WTC11 (cell line): ENCODE data around the gene PAIP1.

Experiments
- CTCF ChIP-seq: fragments of 200-600 bp; IDR thresholded peaks from 2 replicates; pipeline ENCODE4 v1.8.0; 2022; ENCODE audit warnings: antibody characterized with exemption
- JUN ChIP-seq: sonication (generic); formaldehyde crosslinking; IDR thresholded peaks from 2 replicates; pipeline ENCODE4 v1.8.0; 2023; ENCODE audit warnings: mild to moderate bottlenecking, missing genetic modification reagents

GRCh38 chr5:43571237-43571636, 14.4 kb upstream of the PAIP1 start:
- TF ChIP-seq CTCF (no peak), JUN (CRISPR knock-in tag) (no peak)
